ENCODE data around the gene SHISA7. TPM values are rescaled to one million over a fixed set of nuclear protein-coding genes. Genes with fewer than 3 reads are reported as not detected.
A peak's percentile ranks its signal among the peaks of the same experiment; 100 is the strongest.
"Not testable (repeated sequence)": the region's sequence is repeated elsewhere in the genome, so short reads cannot be mapped to it uniquely, and the experiment has no call there.

Gene SHISA7
- total RNA-seq, 1 experiment from 2014 or later = not detected

DNA sequence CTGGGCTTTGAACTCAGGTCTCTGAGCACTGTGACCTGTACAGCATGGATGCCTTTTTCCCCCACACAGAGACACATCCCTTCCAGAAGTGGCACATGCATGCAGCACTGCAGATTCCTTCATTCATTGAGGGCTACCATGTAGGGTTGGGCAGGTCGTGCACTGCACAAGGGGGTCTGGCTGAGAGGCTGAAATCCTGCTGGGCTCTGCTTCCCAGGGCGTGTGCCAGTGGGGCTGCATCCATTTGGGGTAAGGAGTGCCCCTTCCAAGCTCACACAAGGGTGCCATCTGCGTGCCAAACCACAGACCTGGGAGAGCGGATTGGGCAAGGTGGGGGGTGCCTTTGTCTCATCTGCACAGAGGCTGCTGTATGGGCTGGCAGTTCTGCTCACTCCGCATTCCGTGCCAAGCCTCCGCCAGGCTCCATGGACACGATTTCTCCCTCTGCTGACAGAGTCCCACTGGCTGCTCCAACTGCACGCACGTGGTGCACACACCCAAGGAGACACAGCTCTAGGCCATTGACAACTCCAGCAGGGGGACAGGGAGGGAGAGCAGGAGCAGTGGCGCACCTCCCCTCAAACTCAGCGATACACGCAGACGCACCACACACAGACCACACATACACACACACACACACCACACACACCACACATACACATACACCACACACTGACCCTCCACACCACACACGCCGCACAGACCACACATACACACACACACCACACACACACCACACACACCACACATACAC is 4.5 kb upstream of the SHISA7 start:
- DNase-seq (ENCODE audit: low spot score) = peak; percentile 50

DNA sequence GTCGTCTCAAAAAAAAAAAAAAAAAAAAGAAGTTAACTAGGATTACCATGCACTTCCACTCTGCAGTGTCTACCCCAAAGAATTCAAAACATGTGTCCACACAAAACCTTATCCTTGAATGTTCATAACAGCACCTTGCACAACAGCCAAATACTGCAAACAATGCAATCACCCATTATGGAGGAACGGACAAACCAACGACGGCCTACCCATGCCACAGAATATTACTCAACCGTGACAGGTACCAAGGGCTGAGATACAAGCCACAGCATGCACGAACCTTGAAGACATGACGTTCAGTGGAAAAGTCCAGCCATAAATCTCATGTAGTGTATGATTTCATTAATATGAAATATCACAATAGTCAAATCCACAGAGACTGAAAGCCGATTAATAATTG is 3.0 kb upstream of the SHISA7 start:
- no peak for DNase-seq (ENCODE audit: low spot score)

DNA sequence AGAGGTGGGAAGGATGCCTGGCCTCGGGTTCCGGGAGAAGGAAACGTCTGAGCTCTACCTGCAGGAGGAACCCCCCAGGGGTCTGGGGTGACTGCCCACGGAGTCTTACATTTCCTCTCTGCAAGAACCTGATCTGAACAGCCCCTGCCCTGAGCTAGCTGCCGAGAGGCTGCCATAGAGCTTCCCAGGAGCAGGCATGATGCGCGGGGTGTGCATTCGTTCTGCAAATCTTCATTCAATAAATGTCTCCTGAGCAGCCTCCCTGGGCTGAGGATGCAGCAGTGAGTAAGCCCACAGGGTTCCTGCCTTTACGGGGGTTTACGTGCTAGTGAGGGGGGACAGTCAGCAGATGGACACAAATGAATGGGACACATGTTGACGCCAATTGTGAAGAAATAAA is 1.5 kb upstream of the SHISA7 start:
- no peak for DNase-seq (ENCODE audit: low spot score)

DNA sequence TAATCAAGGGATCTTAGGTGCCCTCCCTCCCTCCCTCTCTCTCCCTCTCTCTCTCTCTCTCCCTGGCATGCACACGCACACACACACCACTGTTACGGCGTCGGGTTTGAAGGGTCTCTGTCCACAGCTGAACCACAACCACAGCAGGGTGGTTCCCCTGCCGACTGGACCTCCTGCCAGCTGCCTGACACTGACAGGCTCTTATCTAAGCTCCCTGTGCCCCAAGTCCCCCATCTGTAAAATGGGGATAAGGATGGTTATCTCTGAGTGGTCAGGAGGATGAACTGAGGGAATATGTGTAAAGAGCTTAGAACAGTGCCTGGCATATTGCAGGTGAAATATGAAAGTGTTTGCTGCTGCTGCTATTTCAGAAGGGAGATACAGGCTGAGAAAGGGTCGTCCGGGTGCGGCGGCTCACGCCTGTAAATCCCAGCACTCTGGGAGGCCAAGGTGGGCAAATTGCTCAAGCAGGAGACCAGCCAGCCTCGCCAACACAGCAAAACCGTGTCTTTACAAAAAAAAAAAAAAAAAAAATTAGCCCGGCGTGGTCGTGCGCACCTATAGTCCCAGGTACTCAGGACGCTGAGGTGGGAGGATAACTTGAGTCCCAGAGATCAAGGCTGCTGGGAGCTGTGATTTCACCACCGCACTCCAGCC is 852 bp upstream of the SHISA7 start:
- DNase-seq (ENCODE audit: low spot score) = no peak

DNA sequence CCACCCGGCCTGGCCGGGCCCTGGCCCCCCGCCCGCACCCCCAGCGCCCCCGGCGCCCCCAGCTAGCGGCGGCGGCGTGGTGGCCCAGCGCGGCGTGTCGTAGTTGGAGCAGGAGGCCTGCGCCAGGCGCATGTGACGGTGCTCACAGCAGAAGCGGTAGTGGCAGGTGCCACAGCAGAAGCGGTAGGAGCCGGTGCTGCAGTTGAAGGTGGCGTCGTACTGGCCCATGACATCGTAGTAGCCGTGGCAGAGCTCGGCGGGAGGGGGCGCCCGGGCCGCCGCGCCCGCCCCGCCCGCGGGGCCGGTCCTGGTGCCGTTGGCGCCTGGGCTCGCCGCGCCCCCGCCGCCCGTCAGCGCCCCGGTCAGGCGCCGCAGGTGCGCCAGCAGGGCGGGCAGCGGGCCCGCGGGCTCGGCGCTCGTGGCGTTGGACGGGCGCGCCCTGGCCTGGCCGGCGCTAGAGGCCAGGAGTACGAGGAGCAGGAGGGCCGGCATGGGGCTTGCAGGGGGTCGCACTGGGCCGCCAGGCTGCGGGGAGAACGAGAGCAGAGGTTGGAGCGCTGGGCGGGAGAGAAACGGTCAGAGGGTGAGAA is 633 bp downstream of the SHISA7 start:
- DNase-seq (ENCODE audit: low spot score) = no peak

DNA sequence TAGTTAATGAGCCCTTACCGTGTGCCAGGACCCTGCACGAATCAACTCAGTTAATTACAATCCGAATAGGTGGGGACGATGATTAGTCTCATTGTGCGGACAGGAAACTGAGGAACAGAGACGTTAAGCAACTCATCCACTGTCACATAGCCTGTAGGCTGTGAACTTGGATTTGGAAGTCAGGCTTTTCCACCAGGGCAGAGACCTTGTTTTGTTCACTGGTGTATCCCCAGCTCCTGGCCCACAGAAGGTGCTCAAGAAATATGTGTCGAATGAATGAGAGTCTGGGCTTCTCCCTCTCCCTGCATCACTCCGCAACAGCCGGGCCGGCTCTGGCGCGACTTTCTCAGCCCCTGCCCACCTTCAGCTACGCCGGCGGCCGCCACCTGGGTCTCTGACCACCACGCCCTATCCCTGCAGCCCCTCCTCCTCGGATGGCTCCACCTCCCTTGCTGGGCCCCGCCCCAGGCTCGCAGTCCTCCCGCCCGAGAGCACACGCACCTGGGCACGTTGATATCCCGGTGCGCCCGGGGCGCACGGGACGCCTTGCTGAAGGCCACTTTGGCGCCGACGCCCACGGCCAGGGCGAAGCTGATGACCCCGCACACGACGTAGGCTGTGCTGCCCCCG is 1.3 kb downstream of the SHISA7 start:
- DNase-seq (ENCODE audit: low spot score) = no peak

DNA sequence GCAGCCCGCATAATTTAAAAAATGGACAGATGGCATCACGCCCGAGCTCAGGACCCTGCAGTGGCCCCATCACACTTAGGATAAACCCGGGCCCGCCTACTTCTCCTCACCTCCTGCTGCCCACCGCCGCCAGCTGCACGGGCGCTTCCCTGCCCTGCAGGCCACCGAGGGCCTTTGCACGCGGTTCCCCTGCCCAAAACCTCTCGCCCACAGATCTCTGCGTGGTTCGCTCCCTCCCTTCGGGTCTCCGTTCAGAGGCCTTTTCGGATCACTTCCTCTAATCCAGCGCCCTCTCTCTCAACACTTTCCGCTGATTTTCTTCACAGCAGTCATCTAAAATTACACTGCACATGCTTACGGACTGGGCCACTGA is 1.8 kb downstream of the SHISA7 start:
- no peak for DNase-seq (ENCODE audit: low spot score)

DNA sequence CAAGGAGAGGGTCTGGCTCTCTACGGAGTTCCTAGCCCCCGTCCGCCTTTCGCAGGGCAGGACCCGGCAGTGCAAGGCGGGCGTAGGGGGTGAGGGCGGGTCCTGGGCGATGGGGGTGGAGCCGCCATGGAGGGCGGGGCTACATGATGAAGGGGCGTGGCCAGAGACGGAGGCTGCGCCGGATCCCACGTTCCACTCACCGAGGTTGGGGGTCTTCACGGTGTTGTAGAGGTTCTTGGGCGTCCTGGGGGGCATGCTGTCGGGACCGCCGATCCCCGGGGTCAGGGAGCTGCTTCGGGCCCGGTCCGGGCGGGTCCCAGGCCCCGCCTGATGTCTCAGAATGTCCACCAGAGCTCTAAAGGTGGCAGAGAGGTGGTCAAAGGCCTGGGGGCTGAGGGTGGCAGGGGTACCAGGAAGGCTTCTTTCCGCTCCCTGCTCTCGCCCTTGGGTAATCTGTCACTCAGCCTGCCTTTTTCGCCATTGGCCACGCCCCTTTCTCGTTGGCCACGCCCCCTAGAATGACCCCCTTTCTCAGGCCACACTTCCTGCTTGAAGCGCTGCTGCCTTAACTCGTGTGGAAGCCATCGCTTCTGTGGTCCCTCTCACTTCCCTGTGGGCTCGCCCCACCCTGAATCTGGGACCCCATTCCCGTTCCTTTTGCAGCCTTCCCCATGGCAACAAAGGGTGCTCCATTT is 2.5 kb downstream of the SHISA7 start:
- DNase-seq (ENCODE audit: low spot score) = no peak

DNA sequence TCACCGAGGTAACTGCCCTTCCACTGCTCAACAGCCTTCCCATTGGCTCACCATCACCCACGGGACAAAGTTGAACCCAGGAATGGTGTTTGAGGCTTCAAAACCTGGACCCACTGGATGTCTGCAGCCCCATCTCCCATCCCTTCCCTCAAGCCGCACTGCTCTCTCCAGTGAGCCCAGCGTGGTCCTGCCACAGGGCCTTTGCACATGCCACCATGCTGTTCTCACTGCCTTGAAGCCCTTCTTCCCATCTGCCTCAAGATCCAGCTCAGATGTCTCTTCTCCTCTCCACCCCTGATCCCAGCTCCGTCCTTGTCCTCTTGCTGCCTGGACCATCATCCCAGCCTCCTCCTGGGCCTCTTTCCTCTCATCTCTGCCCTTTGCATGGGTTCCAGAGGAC is 4.0 kb downstream of the SHISA7 start:
- DNase-seq (ENCODE audit: low spot score) = no peak

DNA sequence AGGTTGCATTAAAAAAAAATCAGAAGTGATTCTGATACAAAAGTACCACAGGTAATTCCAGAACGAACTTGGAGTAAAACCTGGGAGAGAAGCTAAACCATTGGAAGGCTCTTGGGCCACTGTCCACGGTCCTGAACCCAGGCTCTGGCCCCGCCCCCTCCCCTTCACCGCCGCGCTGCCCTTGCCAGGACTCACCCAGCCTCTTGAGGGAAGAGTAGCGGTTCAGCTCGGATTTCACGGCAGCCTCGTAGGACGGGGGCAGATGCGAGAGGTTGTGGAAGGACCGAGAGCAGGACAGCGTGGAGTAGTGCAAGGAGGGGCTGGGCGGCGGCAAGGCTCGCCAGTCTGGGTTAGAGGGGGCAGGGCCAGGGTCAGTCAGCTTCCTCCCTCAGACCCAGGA is 5.7 kb downstream of the SHISA7 start:
- DNase-seq (ENCODE audit: low spot score) = peak; percentile 92

DNA sequence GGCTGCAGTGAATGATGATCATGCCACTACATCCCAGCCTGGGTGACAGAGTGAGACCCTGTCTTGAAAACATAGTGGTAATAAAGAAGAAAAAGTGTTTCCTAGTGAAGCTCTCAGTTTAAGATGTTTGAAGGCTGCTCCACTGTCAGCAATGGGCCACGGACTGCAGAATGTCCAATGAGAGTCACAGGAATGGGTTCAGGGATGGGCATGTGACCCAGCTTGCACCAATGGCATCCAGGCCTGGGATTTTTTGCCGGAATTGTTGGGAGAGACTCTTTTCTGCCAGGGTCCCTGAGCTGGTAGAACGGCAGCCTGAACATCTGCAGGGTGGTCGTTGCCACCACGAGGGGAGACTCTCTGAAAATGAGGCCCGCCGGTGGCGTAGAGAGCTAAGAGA is 6.3 kb downstream of the SHISA7 start:
- DNase-seq (ENCODE audit: low spot score) = no peak

DNA sequence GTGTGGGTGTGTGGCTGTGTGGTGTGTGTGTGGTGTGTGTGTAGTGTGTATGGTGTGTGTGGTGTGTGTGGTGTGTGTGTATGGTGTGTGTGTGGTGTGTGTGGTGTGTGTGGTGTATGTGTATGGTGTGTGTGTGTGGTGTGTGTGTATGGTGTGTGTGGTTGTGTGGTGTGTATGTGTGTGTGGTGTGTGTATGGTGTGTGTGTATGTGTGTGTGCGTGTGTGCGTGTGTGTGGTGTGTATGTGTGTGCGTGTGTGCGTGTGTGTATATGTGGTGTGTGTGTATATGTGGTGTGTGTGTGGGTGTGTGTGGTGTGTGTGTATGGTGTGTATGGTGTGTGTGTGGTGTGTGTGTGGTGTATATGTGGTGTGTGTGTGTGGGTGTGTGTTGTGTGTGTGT is 8.1 kb downstream of the SHISA7 start:
- DNase-seq (ENCODE audit: low spot score) = no peak

DNA sequence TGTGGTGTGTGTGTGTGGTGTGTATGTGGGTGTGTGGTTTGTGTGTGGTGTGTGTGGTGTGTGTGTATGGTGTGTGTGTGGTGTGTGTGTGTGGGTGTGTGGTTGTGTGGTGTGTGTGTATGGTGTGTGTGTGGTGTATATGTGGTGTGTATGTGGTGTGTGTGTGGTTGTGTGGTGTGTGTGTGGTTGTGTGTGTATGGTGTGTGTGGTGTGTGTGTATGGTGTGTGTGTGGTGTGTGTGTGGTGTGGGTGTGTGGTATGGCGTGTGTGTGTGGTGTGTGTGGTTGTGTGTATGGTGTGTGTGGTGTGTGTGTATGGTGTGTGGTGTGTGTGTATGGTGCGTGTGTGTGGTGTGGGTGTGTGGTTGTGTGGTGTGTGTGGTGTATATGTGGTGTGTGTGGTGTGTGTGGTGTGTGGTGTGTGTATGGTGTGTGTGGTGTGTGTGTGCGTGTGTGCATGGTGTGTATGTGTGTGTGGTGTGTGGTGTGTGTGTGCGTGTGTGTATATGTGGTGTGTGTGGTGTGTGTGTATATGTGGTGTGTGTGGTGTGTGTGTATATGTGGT is 8.7 kb downstream of the SHISA7 start:
- no peak for DNase-seq (ENCODE audit: low spot score)

DNA sequence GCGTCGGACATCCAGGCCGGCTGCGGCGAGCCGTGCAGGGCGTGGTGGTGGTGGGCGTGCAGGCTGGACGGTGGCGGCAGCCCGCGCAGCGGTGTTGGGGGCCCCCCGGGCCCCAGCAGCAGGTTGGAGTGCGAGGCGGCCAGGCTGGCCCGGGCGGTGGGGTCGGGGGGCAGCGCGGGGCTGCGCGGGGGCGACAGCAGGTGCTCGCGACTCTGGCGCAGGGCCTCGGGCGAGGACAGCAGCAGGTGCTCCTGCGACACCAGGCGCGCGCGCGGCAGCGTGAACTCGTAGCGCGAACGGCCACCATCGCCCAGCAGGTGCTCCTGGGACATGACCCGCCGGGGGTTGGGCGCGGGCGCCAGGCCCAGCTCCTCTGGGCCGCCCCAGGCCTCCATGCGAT is 9.8 kb downstream of the SHISA7 start:
- DNase-seq (ENCODE audit: low spot score) = no peak

DNA sequence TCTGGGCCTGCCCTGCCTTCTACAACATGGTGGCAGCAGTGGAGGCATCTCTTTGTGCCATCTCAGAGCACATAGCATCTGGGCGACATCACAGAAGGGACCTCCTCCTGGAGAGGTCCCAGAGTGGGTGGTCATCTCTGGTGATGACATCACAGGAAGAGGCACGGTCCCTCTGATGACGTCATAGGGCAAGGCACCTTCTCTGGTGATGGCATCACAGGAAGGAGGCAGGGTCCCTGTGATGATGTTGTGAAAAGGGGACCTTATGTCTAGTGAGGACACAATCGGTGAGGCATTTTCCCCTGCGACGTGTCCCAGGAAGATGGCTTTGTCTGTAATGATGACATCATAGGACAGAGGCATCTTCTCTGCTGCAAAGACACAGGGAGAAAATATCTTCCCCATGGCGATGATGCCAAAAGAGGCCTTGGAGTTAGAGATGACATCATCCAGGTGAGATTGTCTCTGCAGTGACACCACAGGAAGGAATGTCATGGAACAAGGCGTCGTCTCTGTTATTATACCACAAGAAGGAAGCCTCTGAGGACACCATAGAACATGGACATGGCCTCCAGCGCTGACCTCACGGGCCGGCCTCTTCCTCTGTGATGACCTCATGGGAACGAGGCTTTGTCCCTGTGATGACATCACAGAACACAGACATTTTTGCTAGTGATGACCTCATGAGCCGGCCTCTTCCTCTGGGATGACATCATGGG is 10.7 kb downstream of the SHISA7 start:
- DNase-seq (ENCODE audit: low spot score) = no peak

DNA sequence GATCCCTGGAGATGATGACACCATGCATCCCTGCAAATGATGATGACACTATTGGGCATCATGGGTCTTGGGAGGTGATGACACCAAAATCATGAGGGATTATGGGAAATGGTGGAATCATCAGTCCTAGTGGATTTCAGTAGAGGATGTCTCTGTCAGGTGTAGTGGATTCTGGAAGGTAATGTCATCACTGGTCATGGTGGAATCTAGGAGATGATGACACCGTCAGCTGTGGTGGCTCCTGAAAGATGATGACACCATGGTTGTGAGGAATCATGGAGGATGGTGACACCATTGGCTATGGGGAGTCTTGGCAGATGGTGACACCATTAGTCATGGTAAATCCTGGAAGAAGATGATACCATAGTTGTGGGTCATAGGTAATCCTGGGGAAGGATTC is 11.9 kb downstream of the SHISA7 start:
- no peak for DNase-seq (ENCODE audit: low spot score)

DNA sequence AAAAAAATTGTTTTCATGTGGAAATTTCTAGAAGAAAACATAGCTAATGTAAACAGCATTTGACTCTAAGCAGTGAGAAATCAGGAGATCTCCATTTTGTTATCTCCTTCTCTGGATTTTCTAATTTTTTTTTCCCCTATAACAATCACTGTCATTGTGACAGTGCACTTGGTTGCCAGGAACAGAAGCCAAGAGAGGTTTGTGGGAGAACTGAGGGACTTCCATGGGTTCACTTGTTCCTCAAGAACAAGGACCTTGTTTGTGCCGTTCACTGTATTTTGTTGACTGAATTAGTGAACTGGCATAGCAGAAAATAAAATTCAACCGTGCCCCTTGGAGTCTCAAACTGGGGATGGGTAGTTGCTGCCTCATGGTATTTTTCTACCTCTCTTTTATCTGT is 17.1 kb downstream of the SHISA7 start:
- DNase-seq (ENCODE audit: low spot score) = no peak

DNA sequence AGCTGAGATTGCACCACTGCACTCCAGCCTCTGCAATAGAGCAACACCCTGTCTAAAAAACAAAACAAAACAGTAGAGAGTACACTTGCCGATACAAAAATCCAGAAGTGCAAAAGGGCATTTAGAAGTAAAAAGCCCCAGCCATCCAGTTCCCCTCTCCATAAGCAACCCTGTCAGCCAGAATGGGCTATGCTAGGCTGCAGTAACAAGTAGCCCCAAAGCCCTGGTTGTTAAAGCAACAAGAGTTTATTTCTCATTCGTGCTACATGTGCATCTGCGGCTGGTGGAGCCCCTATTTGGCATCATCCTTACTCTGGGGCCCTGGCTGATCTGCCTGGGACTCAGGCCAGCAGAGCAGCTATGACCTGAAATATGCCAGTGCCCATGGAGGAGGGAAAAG is 18.6 kb downstream of the SHISA7 start:
- DNase-seq (ENCODE audit: low spot score) = no peak

DNA sequence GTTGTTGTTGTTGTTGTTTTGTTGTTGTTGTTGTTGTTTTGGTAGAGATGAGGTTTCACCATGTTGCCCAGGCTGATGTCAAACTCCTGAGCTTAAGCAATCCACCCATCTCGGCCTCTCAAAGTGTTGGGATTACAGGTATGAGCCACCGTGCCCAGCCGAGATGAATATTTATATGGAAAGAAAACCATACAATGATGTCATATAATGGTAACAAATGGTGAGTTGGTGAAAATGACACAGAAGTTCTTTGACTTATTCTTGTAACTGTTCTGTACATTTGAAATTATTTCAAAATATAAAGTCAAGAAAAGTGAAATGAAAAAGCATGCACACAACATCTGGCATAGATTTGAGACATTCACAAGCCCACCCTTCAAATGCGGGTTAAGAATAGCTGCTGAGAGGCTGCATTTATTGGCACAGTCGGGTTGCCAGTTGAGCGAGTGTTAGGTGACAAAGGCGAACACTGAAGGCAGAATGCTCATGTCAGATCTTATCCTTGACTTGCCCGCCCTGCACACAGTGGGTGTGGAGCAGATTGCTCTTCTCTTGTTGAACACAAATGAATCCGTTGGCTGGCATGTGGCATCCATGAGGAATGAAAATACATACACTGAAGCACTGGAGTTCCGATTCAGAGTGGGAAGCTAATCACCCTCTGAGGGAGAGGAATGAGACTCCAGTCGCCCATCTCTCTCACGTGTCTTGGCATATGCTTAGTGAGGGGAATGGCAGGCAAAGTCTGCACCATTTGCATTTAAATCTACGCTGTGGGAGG is 19.7 kb downstream of the SHISA7 start:
- DNase-seq (ENCODE audit: low spot score) = no peak

DNA sequence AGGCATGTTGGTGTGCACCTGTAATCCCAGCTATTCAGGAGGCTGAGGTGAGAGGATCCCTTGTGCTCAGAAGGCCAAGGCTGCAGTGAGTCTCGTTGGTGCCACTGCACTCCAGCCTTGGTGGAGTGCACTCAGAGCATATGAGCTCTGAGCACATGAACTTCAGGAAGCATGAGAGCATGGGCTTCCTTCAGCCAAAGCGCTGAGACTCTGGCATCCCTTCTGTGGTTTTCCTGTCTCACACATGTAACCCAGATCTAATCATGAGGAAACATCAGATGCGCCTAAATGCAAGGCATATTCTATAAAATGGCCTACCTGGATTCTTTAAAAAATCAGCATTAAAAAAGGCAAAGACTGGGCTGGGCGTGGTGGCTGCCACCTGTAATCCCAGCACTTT is 21.8 kb downstream of the SHISA7 start:
- DNase-seq (ENCODE audit: low spot score) = not testable (repeated sequence)
